ENCODE data around the gene CARM1. TPM values are rescaled to one million over a fixed set of nuclear protein-coding genes. Genes with fewer than 3 reads are reported as not detected.
"Not testable (repeated sequence)": the region's sequence is repeated elsewhere in the genome, so short reads cannot be mapped to it uniquely, and the experiment has no call there.

The CARM1 gene
- total RNA-seq, 1 donor: 33.7 TPM

GRCh38 chr19:10864538-10864899, 6.8 kb upstream of the CARM1 start:
- no peaks in the 10 kb centered on the region for H3K9me3 ChIP-seq (ENCODE audit: low read depth, low read length)
- TF ChIP-seq, protein P1, sequence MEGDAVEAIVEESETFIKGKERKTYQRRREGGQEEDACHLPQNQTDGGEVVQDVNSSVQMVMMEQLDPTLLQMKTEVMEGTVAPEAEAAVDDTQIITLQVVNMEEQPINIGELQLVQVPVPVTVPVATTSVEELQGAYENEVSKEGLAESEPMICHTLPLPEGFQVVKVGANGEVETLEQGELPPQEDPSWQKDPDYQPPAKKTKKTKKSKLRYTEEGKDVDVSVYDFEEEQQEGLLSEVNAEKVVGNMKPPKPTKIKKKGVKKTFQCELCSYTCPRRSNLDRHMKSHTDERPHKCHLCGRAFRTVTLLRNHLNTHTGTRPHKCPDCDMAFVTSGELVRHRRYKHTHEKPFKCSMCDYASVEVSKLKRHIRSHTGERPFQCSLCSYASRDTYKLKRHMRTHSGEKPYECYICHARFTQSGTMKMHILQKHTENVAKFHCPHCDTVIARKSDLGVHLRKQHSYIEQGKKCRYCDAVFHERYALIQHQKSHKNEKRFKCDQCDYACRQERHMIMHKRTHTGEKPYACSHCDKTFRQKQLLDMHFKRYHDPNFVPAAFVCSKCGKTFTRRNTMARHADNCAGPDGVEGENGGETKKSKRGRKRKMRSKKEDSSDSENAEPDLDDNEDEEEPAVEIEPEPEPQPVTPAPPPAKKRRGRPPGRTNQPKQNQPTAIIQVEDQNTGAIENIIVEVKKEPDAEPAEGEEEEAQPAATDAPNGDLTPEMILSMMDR (IDR thresholded peaks at IDR 0.05; ENCODE audit: extremely low read depth, low read depth, low read length): peak; percentile 96
- no peaks in the 10 kb centered on the region for H3K79me2 ChIP-seq (ENCODE audit: insufficient read depth, low read length)
- peak overlapping the region; percentile 28 for H3K27ac ChIP-seq (ENCODE audit: low read depth, low read length)
- H4K20me1 ChIP-seq (ENCODE audit: insufficient read depth, low read length): no peaks in the 10 kb centered on the region
- H3K4me1 ChIP-seq (ENCODE audit: insufficient read depth, low read length): peaks cover 18% of the 10 kb centered on the region
- peak; percentile 96 for DNase-seq (ENCODE audit: insufficient read length, low spot score, missing footprints)
- H3K36me3 ChIP-seq (ENCODE audit: insufficient read depth, low read length): no peaks in the 10 kb centered on the region
- peak overlapping the region; percentile 27 for H3K4me3 ChIP-seq (ENCODE audit: insufficient read depth, low read length)
- peak overlapping the region; percentile 89 for H2AFZ ChIP-seq (ENCODE audit: low read length)
- no peaks in the 10 kb centered on the region for H3K27me3 ChIP-seq (ENCODE audit: insufficient read depth, low read length)
- H3K4me2 ChIP-seq (ENCODE audit: insufficient read depth, low read length): peak overlapping the region; percentile 79

- no peak for DNase-seq (ENCODE audit: insufficient read length, low spot score, missing footprints)
- TF ChIP-seq, protein P1 (IDR thresholded peaks at IDR 0.05; ENCODE audit: extremely low read depth, low read depth, low read length): no peak
- Histone ChIP-seq H2AFZ (ENCODE audit: low read length) (no peak overlapping the region), H3K4me1 (ENCODE audit: insufficient read depth, low read length) (peaks cover 20% of the 10 kb centered on the region), H3K27ac (ENCODE audit: low read depth, low read length) (no peak overlapping the region), H3K79me2 (ENCODE audit: insufficient read depth, low read length) (no peaks in the 10 kb centered on the region), H3K9me3 (ENCODE audit: low read depth, low read length) (no peaks in the 10 kb centered on the region), H3K4me2 (ENCODE audit: insufficient read depth, low read length) (no peak overlapping the region), H3K27me3 (ENCODE audit: insufficient read depth, low read length) (no peaks in the 10 kb centered on the region), H4K20me1 (ENCODE audit: insufficient read depth, low read length) (no peaks in the 10 kb centered on the region), H3K36me3 (ENCODE audit: insufficient read depth, low read length) (no peaks in the 10 kb centered on the region), H3K4me3 (ENCODE audit: insufficient read depth, low read length) (no peak overlapping the region)
Observed at GRCh38 chr19:10866495-10866894, 4.9 kb upstream of the CARM1 start.

DNA sequence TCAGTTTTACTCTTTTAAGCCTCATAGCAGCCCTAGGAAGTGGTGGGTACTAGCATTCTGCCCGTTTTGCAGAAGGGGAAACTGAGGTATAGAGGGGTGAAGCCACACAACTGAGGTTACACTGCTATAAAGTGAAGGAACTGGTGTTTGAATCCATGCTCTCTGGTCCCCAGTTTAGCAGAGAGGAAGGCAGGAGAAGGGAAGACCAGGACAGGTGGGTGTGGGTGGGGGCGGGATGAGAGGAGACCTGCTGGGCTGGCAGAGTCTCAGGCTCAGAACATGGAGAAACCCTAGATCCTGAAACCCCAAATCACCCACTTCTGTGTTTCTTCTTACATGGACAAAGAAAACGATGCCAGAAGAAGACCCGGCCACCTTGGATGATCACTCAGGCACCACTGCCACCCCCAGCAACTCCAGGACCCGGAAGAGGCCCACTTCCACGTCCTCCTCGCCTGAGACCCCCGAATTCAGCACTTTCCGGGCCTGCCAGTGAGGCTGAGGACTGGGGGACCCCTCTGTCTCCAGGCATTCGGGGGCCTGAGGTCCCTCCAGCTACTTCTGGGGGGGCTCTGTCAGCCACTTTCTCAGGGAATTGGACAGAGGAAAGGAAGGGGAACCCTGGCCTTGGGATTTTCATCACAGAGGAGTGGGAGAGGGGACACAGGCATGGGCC, 2.3 kb upstream of the CARM1 start:
- Histone ChIP-seq H3K27ac (ENCODE audit: low read depth, low read length) (no peak overlapping the region), H3K36me3 (ENCODE audit: insufficient read depth, low read length) (no peaks in the 10 kb centered on the region), H3K4me3 (ENCODE audit: insufficient read depth, low read length) (no peak overlapping the region), H3K4me2 (ENCODE audit: insufficient read depth, low read length) (no peak overlapping the region), H3K79me2 (ENCODE audit: insufficient read depth, low read length) (peaks cover 23% of the 10 kb centered on the region), H4K20me1 (ENCODE audit: insufficient read depth, low read length) (peaks cover 6% of the 10 kb centered on the region), H3K27me3 (ENCODE audit: insufficient read depth, low read length) (no peaks in the 10 kb centered on the region), H2AFZ (ENCODE audit: low read length) (no peak overlapping the region), H3K9me3 (ENCODE audit: low read depth, low read length) (no peaks in the 10 kb centered on the region), H3K4me1 (ENCODE audit: insufficient read depth, low read length) (peaks cover 16% of the 10 kb centered on the region)
- peak; percentile 18 for DNase-seq (ENCODE audit: insufficient read length, low spot score, missing footprints)
- TF ChIP-seq, protein P1 (IDR thresholded peaks at IDR 0.05; ENCODE audit: extremely low read depth, low read depth, low read length): no peak

DNA sequence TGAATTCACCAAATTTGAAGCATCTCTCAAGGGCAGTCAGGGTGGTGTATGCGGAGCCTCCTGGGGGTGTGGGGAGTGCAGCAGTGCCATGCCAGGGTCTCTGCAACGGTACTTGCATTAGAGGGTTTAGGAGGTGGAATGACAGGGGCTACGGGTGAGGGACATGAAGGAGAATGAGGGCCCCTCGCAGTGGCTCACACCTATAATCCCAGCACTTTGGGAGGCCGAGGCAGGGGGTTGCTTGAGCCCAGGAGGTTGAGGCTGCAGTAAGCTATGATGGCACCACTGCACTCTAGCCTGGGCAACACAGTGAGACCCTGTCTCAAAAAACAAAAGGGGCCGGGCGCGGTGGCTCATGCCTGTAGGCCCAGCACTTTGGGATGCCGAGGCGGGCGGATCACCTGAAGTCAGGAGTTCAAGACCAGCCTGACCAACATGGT, 1.5 kb upstream of the CARM1 start:
- not testable (repeated sequence) for H3K4me2 ChIP-seq (ENCODE audit: insufficient read depth, low read length); H3K27ac ChIP-seq (ENCODE audit: low read depth, low read length); H2AFZ ChIP-seq (ENCODE audit: low read length); H3K4me3 ChIP-seq (ENCODE audit: insufficient read depth, low read length); DNase-seq (ENCODE audit: insufficient read length, low spot score, missing footprints); H4K20me1 ChIP-seq (ENCODE audit: insufficient read depth, low read length); H3K9me3 ChIP-seq (ENCODE audit: low read depth, low read length); H3K36me3 ChIP-seq (ENCODE audit: insufficient read depth, low read length); H3K27me3 ChIP-seq (ENCODE audit: insufficient read depth, low read length)
- peaks cover 32% of the 10 kb centered on the region for H3K79me2 ChIP-seq (ENCODE audit: insufficient read depth, low read length)
- H3K4me1 ChIP-seq (ENCODE audit: insufficient read depth, low read length): peaks cover 12% of the 10 kb centered on the region

Measured in osteoblast (primary cell).